Measurements from ENCODE around the gene ABLIM2.

The ABLIM2 gene

DNA sequence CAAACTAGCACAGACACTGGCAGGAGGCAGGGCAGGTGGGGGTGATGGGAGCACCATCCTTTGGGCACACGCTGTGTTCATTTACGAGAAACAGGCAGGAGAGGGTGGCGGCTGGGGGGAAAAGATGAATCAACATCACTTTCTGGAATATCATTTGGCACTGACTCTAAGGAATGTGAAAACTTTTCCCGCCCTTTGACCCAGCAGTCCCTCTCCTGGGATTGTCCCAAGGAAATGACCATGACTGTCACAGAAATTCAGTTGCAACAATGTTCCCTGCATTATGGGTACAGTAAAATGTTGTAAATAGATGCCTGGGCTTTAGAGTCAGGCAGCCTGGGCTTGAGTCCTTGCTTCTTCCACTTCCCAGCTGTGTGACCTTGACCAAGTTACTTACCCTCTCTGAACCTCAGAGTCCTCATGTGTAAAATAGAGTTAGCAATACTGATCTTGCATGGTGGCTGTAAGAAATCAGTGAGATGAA lies 58.6 kb downstream of the ABLIM2 start:
- TF ChIP-seq, protein P1, sequence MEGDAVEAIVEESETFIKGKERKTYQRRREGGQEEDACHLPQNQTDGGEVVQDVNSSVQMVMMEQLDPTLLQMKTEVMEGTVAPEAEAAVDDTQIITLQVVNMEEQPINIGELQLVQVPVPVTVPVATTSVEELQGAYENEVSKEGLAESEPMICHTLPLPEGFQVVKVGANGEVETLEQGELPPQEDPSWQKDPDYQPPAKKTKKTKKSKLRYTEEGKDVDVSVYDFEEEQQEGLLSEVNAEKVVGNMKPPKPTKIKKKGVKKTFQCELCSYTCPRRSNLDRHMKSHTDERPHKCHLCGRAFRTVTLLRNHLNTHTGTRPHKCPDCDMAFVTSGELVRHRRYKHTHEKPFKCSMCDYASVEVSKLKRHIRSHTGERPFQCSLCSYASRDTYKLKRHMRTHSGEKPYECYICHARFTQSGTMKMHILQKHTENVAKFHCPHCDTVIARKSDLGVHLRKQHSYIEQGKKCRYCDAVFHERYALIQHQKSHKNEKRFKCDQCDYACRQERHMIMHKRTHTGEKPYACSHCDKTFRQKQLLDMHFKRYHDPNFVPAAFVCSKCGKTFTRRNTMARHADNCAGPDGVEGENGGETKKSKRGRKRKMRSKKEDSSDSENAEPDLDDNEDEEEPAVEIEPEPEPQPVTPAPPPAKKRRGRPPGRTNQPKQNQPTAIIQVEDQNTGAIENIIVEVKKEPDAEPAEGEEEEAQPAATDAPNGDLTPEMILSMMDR (IDR thresholded peaks at IDR 0.05; ENCODE audit: insufficient read depth, low read depth, low read length, missing control alignments) = no peak

DNA sequence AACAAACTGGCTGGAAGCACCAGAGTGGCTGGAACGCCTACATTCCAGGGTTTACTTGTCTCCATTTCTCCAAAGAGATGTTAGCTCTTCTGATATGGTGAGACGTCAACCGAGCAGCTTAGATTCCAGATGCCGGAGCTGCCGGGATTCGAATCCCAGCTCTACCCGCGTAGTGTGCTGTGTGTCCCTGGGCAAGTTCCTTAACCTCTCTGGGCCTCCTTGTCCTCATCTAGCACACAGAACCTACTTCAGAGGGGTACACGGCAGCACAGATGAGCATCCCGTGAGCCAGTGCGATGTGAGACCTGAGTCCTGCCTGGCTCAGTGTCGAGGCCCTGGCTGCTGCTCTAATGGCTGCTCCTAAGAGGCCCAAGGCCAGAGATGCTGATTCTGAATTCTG lies 60.1 kb downstream of the ABLIM2 start:
- TF ChIP-seq, protein P1 (IDR thresholded peaks at IDR 0.05; ENCODE audit: insufficient read depth, low read depth, low read length, missing control alignments) = no peak
- H3K4me3 ChIP-seq (ENCODE audit: low read depth, low read length) = no peak overlapping the region
- DNase-seq (ENCODE audit: low read depth) = no peak

More for the DNA sequence above, 58.6 kb downstream of the ABLIM2 start:
- DNase-seq (ENCODE audit: low read depth) = no peak
- no peak overlapping the region for H3K4me3 ChIP-seq (ENCODE audit: low read depth, low read length)

DNA sequence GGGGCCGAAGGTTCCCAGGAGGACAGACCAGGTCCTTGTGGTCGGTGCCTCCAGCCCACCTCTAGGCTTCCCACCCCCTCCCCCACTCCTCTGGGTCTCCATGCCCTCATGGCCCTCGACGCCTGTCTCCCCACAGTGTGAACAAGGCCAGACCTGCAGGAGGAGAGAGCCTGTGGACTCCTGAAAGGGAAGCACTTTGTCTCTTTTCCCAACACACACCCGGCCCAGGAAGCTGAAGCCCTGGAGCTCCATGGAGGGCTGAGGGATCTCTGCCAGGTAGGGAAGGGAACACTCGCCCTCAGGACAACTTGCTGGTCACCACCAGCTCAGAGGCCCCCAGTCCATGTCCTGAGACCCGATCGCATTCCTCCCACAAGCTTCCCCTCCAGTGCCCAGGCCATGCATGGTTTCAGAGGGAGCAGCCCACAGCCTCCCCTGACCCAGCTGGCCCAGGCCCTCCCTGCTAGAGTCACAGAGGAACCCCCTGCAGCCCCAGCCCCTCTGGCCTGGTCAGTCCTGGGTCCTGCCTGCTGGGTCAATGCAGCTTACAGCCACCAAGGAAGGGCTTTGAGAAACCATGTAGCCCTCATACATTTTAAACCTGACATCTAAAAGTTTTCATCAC lies 60.8 kb downstream of the ABLIM2 start:
- TF ChIP-seq, protein P1 (IDR thresholded peaks at IDR 0.05; ENCODE audit: insufficient read depth, low read depth, low read length, missing control alignments) = no peak
- H3K4me3 ChIP-seq (ENCODE audit: low read depth, low read length) = no peak overlapping the region
- no peak for DNase-seq (ENCODE audit: low read depth)

DNA sequence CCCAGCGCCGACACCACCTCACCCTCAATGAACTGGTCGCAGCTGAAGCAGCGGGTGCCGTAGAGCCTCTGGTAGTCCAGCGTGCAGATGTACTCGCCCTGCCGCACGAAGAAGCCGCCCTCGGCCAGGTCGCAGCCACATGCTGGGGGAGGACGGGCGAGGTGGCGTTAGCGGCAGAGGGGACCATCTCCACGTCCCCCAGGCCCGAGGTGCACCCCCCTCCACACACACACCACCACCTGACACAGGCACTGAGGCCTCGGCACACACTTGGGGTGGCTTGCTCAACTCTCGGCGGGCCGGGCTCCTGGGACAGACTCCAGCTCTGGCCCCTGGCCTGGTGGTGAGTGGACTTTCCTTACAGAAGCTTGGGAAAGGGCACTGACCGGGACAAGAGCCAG lies 61.5 kb downstream of the ABLIM2 start:
- H3K4me3 ChIP-seq (ENCODE audit: low read depth, low read length) = no peak overlapping the region
- TF ChIP-seq, protein P1 (IDR thresholded peaks at IDR 0.05; ENCODE audit: insufficient read depth, low read depth, low read length, missing control alignments) = no peak
- no peak for DNase-seq (ENCODE audit: low read depth)

DNA sequence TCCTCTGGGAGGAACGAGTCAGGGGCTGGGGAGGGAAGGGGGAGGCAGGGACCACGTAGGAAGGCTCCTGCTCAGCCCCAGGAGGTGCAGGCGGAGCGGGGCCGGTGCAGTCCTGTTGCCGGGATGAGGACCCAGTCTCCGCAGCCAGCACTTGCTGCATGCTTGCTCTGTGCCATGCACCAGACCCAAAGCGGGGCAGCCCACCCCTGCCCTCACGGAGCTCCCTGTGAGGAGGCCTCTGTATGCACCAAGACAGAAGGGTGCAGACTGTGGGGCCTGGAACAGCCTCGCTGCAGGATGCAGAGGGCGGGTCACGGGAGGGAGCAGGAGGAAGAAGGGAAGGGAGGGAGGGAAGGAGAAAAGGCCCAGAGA lies 61.9 kb downstream of the ABLIM2 start:
- H3K4me3 ChIP-seq (ENCODE audit: low read depth, low read length) = no peak overlapping the region
- TF ChIP-seq, protein P1 (IDR thresholded peaks at IDR 0.05; ENCODE audit: insufficient read depth, low read depth, low read length, missing control alignments) = no peak
- no peak for DNase-seq (ENCODE audit: low read depth)

DNA sequence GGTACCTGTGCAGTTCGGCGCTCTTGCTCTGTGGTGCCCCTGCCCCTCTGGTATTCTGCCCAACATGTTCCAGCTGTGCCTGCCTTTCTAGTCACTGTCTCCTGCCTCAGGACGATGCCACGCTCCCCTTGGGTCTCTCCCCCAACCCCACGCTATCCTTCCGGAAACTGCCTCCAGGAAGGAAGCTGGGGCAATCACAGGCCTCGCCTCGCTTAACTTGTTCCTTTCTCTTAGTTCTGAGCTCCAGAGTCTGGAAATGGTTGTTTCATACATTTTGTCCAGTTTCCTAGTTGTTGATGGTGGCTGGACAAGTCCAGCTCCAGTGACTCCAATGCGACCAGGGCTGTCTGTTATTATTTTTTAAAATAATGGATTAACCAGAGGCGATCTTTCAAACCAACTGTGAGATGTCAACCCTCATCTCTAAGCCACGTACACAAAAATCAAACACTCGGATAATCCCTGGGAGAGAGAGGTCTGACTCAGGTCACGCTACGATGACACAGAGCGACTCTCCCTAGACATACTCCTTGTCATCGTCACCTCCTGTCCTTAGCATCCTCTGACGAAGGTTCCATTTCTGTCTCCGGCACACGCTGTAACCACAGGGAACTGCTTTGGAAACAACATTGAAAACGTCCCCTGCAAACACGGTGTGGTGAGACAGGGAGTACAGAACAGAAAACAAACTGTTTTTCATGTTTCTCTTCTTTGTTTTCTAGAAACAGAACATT lies 62.5 kb downstream of the ABLIM2 start:
- H3K4me3 ChIP-seq (ENCODE audit: low read depth, low read length) = no peak overlapping the region
- TF ChIP-seq, protein P1 (IDR thresholded peaks at IDR 0.05; ENCODE audit: insufficient read depth, low read depth, low read length, missing control alignments) = no peak
- DNase-seq (ENCODE audit: low read depth) = no peak

Data from GM12865 (cell line).